Fibroblast of lung (primary cell): Measurements from ENCODE around the gene SF3B5. TPM values are rescaled to one million over a fixed set of nuclear protein-coding genes. Genes with fewer than 3 reads are reported as not detected.
"Not testable (repeated sequence)": the region's sequence is repeated elsewhere in the genome, so short reads cannot be mapped to it uniquely, and the experiment has no call there.

Experiments
- DNase-seq, 2 donors: peaks; one replicate each; pipeline versions ENCODE4 v3.0.0 to v3.0.0-alpha.2; 2010; ENCODE audit warnings: low read depth in 2 of 2
- H2AFZ ChIP-seq: 2 replicates; pipeline ENCODE4 v1.5.1; 2012; ENCODE audit warnings: low read length, control low read depth, inconsistent platforms
- H3K27ac ChIP-seq: 2 replicates; pipeline ENCODE4 v1.5.1; 2011; ENCODE audit warnings: low read length, control low read depth; ENCODE audit not compliant: insufficient read depth
- H3K27me3 ChIP-seq: 2 replicates; pipeline ENCODE4 v1.5.1; 2011; ENCODE audit warnings: mild to moderate bottlenecking, low read length; ENCODE audit not compliant: control insufficient read depth, insufficient read depth
- H3K36me3 ChIP-seq: 2 replicates; pipeline ENCODE4 v1.5.1; 2011; ENCODE audit warnings: low read length; ENCODE audit not compliant: control insufficient read depth, insufficient read depth
- H3K4me1 ChIP-seq: 2 replicates; pipeline ENCODE4 v1.5.1; 2011; ENCODE audit warnings: low read length; ENCODE audit not compliant: control insufficient read depth, insufficient read depth; ENCODE audit errors: extremely low read depth
- H3K4me2 ChIP-seq: 2 replicates; pipeline ENCODE4 v1.5.1; 2011; ENCODE audit warnings: low read length, control low read depth; ENCODE audit not compliant: insufficient read depth; ENCODE audit errors: extremely low read depth
- H3K4me3 ChIP-seq, 4 experiments: fragments of 200-600 bp in 1 of 4; sonication (generic) in 1 of 4; replicated peaks in 1 of 4; 2 replicates each; pipeline ENCODE4 v1.5.1; 2011 to 2016; ENCODE audit warnings: low read length in 4 of 4, low read depth in 3 of 4, mild to moderate bottlenecking in 3 of 4, control low read depth in 2 of 4, inconsistent platforms in 1 of 4, mixed read lengths in 1 of 4; ENCODE audit not compliant: insufficient read depth in 1 of 4; ENCODE audit errors: control extremely low read depth in 1 of 4
- H3K79me2 ChIP-seq: 2 replicates; pipeline ENCODE4 v1.5.1; 2012; ENCODE audit warnings: mild to moderate bottlenecking, low read length, inconsistent platforms; ENCODE audit not compliant: control insufficient read depth, insufficient read depth
- H3K9ac ChIP-seq: 2 replicates; pipeline ENCODE4 v1.5.1; 2011; ENCODE audit warnings: mild to moderate bottlenecking, low read length, control low read depth; ENCODE audit not compliant: insufficient read depth
- H3K9me3 ChIP-seq: 2 replicates; pipeline ENCODE4 v1.5.1; 2012; ENCODE audit warnings: low read depth, low read length; ENCODE audit not compliant: control insufficient read depth, insufficient read depth
- H4K20me1 ChIP-seq: 2 replicates; pipeline ENCODE4 v1.5.1; 2011; ENCODE audit warnings: low read length; ENCODE audit not compliant: control insufficient read depth, insufficient read depth; ENCODE audit errors: extremely low read depth
- CTCF ChIP-seq, 2 donors: IDR thresholded peaks in 1 of 2; conservative IDR thresholded peaks in 1 of 2; 1 replicate in 1 of 2; 2 replicates in 1 of 2; pipeline ENCODE4 v1.5.1; 2011 to 2012; ENCODE audit warnings: low read length in 2 of 2, control low read depth in 1 of 2, inconsistent platforms in 1 of 2, low read depth in 1 of 2, mild to moderate bottlenecking in 1 of 2
- EZH2 ChIP-seq: IDR thresholded peaks from 2 replicates; pipeline ENCODE4 v1.5.1; 2012; ENCODE audit warnings: low read length, control low read depth, mild to moderate bottlenecking; ENCODE audit errors: missing control alignments
- polyA plus RNA-seq, 2 donors: library from polyadenylated mRNA; depleted of rRNA in 1 of 2; stranded (reverse) in 1 of 2; unstranded in 1 of 2; fragments of >200 nt; gene quantifications; 2 replicates each; pipeline ENCODE4 v1.2.1, GENCODE V29; 2011 to 2012; ENCODE audit warnings: missing spikeins in 1 of 2
- total RNA-seq: library from RNA; depleted of rRNA; stranded (reverse); fragments of >200 nt; gene quantifications from 2 replicates; pipeline ENCODE4 v1.2.1, GENCODE V29; 2014

The SF3B5 gene
- total and polyA plus RNA-seq, 2 donors (not counting 1 experiment from before 2014, with no cell fraction given) = 75.1 to 148 TPM

- no peak for DNase-seq
- Histone ChIP-seq H3K9ac (no peak overlapping the region), H3K4me2 (no peak overlapping the region), H3K4me3 (no peak overlapping the region), H3K9me3 (no peaks in the 10 kb centered on the region), H3K27ac (no peak overlapping the region), H3K36me3 (no peaks in the 10 kb centered on the region), H2AFZ (no peak overlapping the region), H3K27me3 (peaks cover 13% of the 10 kb centered on the region), H4K20me1 (no peaks in the 10 kb centered on the region), H3K4me1 (no peaks in the 10 kb centered on the region), H3K79me2 (no peaks in the 10 kb centered on the region)
- TF ChIP-seq CTCF (conservative IDR thresholded peaks at IDR 0.05 in 1 of 2, IDR thresholded peaks at IDR 0.05 in 1 of 2; ENCODE audit: low read depth in 1 of 2, low read length in 2 of 2) (no peak), EZH2 (no peak)
Measured at GRCh38 chr6:144052488-144052887, 42.9 kb downstream of the SF3B5 start.

GRCh38 chr6:144049386-144049785 is 46.0 kb downstream of the SF3B5 start:
- Histone ChIP-seq H2AFZ (no peak overlapping the region), H3K9ac (no peak overlapping the region), H3K4me1 (no peaks in the 10 kb centered on the region), H3K4me2 (no peak overlapping the region), H3K27ac (no peak overlapping the region), H4K20me1 (no peaks in the 10 kb centered on the region), H3K4me3 (no peak overlapping the region), H3K79me2 (no peaks in the 10 kb centered on the region), H3K36me3 (no peaks in the 10 kb centered on the region), H3K9me3 (no peaks in the 10 kb centered on the region), H3K27me3 (peaks cover 8% of the 10 kb centered on the region)
- no peak for DNase-seq
- TF ChIP-seq EZH2 (no peak), CTCF (conservative IDR thresholded peaks at IDR 0.05 in 1 of 2, IDR thresholded peaks at IDR 0.05 in 1 of 2; ENCODE audit: low read depth in 1 of 2, low read length in 2 of 2) (no peak)

- TF ChIP-seq EZH2 (no peak), CTCF (conservative IDR thresholded peaks at IDR 0.05 in 1 of 2, IDR thresholded peaks at IDR 0.05 in 1 of 2; ENCODE audit: low read depth in 1 of 2, low read length in 2 of 2) (no peak)
- peaks cover 8% of the 10 kb centered on the region for H3K27me3 ChIP-seq
- no peaks in the 10 kb centered on the region for H3K9me3 ChIP-seq
- H3K4me1 ChIP-seq = no peaks in the 10 kb centered on the region
- no peak overlapping the region for H3K27ac ChIP-seq
- H3K36me3 ChIP-seq = no peaks in the 10 kb centered on the region
- no peak overlapping the region for H3K4me2 ChIP-seq
- no peaks in the 10 kb centered on the region for H4K20me1 ChIP-seq
- H3K79me2 ChIP-seq = no peaks in the 10 kb centered on the region
- H3K9ac ChIP-seq = no peak overlapping the region
- DNase-seq = no peak
- H3K4me3 ChIP-seq = no peak overlapping the region
- no peak overlapping the region for H2AFZ ChIP-seq
Measured at GRCh38 chr6:144047688-144048087, 47.7 kb downstream of the SF3B5 start.

GRCh38 chr6:144046672-144047071 is 48.7 kb downstream of the SF3B5 start:
- not testable (repeated sequence) for H3K4me2 ChIP-seq, H3K27me3 ChIP-seq, H3K4me1 ChIP-seq, H2AFZ ChIP-seq, H3K36me3 ChIP-seq, H3K4me3 ChIP-seq, H4K20me1 ChIP-seq, H3K27ac ChIP-seq, H3K79me2 ChIP-seq, H3K9me3 ChIP-seq, H3K9ac ChIP-seq, DNase-seq

- not testable (repeated sequence) for H3K36me3 ChIP-seq, H3K27me3 ChIP-seq, H3K4me2 ChIP-seq, H4K20me1 ChIP-seq, H3K4me1 ChIP-seq, H3K27ac ChIP-seq, DNase-seq, H3K9ac ChIP-seq, H3K4me3 ChIP-seq, H3K9me3 ChIP-seq, H2AFZ ChIP-seq, H3K79me2 ChIP-seq
Measured at GRCh38 chr6:144044989-144045388, 50.4 kb downstream of the SF3B5 start.
